HG03095 (cell line): ENCODE results near the gene COMMD9.
A peak's percentile ranks its signal among the peaks of the same experiment; 100 is the strongest.
"Not testable (repeated sequence)": the region's sequence is repeated elsewhere in the genome, so short reads cannot be mapped to it uniquely, and the experiment has no call there.

Experiments used
- ATAC-seq: cut with Tn5 transposase; IDR thresholded peaks from one replicate; pipeline ENCODE4 v1.9.1; 2021; ENCODE audit warnings: moderate library complexity; ENCODE audit not compliant: unreplicated experiment

Gene COMMD9

DNA sequence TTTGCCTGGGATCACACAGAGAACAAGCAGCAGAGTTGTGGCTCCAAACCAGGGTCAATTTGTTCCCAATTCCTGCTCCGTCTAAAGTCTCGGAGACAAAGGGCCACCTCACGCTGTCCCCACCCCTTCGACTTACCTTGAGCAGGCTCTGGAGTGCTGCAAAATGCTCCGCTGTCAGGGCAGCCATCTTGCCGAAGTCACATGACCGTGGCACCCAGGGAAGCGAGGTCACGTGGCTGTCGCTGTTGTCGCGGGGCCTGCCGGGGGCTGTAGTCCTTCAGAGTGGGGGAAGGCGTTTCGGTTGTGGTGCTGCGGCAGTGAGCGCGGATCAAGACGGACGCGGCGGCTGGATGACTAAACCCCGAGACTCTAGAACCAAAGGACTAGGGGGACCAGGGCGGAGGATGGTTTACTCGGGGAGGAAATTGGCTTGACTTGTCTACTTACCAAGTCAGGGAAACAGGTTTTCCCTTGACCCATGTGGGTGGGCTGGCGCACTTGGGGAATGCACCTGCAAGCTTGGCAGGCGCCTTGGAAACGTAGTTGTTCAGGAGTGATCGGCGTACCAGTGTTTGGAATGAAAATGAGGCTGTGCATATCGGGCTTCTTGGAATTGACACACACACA, at the start of gene COMMD9:
Gene COMMD9, minus strand, starts transcription at position 199 of the 627 bp plus-strand sequence. Its CDS starts 12 bp downstream, at position 187.
- peak; percentile 99 for ATAC-seq

DNA sequence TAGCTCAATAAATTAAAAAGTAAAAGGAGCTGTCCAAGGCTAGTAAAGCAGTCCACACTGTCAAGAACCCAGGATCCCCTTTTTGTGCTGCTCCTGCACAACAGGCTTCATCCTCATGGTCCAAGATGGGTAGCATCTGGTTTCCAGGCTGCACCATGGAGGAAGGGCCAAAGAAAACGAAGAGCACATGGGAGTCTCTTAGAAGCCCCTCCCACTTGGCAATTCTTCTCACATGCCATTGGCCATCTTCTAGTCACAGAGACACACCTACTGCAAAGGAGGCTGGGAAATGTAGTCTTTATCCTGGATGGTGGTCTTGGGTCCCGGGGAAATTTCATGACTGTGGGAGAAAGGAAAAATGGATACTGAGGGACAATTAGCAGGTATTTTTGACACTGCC, 44.7 kb upstream of the COMMD9 start:
- ATAC-seq: no peak

DNA sequence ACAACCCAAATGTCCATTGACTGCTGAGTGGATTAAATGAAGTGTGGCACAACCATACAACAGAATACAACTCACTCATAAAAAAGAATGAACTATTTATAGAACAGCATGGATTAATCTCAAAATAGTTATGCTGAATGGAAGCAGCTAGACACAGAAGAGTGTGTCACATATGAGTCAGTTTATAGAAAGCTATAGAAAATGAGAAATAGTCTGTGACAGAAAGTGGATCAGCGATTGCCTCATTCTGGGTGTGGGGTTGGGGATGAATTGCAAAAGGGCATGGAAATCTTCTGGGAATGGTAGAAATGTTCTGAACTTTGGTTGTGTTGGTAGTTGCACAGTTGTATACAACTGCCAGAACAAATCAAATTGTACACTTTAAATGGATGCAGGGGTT, 44.2 kb upstream of the COMMD9 start:
- no peak for ATAC-seq

DNA sequence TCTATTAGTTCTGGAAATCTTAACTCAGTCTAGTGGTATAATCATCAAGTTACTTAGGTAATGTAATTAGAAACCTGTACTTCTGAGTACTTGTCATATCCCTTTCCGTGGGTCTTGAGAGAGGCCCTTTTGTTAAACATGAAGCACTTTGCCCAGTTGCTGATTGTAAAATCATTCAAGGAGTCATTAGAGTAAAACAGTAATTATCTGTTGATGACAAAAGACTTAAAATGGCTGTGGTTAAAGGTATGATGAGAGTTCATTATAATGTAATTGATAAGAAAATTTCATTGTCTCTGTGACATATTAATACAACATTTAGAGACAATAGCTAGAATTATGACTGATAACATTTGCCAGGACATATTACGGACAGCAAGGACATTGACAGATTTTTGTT, 41.2 kb upstream of the COMMD9 start:
- no peak for ATAC-seq

DNA sequence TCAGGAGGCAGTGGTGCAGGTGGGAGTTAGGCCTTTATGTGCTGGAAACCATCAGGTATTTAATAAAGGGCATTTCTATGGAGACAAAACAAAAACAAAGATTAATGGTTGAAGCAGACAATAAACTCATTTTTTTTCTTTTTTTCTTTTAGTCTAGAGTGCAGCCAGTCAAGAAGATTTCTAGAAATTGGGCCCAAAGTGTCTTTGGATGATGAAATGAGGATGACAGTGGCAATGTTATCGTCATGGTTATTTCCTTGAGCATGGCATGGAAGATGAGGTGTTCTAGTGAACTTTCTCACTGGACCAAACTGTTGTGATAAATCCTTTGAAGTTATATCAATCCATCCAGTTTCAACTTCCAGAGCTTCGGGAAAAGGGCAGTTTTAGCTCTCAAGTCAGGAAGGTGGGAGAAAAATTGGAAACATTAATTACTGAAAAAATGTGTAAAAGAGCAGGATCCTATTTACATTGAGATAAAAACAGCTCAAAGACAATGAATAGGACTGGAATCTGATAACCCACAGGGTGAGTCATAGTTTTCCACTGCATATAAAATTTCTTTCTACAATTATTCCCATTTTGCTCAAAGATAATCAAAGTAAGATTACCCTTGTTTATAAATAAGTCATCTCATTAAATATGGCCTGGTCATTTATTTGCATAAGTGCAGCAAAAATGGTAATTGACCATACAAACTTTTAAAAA, 39.9 kb upstream of the COMMD9 start:
- no peak for ATAC-seq

DNA sequence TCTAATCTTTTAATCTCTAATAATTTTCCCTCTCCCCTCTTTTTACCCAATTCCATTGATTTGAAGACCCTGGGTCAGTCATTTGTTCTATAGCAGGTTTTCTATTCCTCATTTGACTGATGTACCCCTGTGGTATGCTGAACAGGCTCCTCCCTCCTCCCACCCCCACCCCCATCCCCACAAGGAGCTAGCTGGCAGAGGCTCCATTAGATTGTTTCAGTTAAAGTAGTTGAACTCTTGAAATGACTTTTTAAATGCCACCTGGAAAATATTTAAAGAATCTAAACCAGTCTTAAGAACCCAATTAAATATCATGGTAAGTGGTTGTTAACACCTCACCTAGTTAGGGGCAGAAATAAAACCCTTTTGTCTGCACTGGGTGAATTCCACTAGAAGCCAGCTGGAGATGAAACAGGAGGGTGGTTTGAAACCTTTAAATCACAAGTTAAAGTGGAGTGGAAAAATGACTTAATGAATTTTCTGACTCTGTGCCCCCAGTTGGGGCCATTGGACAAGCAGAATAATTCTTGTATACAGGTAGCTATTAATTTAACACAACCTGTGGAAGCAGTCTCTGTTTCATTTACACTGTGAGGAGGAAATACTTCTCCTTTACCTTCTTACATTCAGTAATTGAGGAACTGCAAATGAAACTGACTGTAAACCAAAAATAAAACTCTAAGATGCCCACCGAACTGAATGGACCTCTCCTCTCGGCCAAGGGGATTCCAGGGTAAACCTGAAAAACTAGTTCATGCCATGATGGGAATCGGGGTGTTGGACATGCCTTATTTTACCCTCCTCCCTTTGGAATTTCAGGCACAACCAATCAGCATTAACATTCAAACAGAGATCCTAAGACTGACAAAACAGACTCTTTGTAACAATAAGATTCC, 37.5 kb upstream of the COMMD9 start:
- peak; percentile 60 for ATAC-seq

DNA sequence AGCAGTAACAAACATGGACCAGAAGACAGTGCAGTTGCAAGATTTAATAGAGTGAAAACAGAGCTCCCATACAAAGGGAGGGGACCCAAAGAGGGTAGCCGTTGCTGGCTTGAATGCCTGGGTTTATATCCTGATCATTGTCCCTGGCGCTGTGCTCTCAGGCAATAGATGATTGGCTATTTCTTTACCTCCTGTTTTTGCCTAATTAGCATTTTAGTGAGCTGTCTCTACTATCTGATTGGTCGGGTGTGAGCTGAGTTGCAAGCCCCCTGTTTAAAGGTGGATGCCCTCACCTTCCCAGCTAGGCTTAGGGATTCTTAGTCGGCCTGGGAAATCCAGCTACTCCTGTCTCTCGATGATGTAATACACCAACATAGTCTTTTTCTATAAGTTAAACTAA, 36.2 kb upstream of the COMMD9 start:
- ATAC-seq: not testable (repeated sequence)

DNA sequence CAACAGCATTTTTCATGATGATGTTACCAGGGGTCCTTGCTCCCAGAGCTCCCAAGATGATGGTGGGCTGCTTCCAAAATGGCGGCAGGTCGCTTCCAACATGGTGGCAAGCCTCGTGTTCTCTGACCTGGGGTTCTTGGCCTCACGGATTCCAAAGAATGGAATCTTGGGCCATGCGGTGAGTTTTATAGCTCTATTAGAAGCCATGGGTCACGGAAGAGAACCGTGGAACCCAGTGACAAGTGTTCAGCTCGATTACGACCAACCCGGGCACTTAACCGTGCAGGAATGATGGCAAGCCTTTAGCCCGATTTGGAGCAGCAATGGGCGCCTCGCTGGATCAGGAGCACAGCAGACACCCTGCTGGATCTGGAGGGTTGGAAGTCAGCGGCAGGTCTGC, 35.7 kb upstream of the COMMD9 start:
- ATAC-seq: not testable (repeated sequence)

DNA sequence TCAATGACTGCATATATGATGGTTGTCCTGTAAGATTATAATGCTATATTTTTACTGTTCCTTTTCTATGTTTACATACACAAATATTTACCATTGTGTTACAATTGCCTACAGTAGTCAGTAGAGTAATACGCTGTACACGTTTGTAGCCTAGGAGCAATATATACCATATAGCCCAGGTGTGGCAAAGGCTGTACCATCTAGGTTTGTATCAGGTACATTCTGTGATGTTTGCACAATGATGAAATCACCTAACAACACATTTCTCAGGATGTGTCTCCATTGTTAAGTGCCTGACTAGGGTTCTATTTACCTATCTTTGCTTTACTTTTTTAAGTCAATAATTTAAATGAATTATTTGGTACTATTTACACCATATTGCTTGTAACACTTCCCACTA, 28.8 kb upstream of the COMMD9 start:
- ATAC-seq: no peak

DNA sequence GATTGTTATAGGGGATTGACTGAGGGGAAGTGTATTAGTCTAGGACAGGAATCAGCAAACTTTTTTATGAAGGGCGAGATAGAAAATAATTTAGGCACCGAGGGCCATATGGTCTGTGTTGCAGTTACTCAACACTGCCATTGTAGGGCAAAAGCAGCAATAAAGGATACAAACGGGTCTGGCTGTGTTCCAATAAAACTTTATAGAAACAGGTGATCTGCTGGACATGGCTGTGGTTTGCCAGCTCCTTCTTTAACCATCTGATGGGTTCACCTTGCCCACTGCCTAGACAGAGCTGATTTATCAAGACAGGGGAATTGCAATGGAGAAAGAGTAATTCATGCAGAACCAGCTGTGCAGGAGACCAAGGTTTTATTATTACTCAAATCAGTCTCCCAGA, 26.8 kb upstream of the COMMD9 start:
- ATAC-seq: no peak

DNA sequence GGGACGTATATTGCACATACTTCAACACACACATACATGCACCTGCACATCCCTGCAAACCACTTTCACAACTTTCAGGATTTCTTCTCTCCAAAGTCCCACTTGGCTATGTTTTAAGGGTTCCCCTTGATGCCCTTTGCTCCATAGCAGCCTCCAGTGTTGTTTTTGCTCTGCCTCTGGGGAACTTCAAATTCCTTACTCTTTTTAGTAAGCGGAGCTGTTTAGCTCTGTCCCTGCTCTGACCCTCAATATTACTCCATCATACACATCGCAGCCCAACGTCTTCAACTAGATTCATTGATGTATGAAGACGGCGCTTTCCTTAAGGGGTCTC, 25.2 kb upstream of the COMMD9 start:
- ATAC-seq: no peak

DNA sequence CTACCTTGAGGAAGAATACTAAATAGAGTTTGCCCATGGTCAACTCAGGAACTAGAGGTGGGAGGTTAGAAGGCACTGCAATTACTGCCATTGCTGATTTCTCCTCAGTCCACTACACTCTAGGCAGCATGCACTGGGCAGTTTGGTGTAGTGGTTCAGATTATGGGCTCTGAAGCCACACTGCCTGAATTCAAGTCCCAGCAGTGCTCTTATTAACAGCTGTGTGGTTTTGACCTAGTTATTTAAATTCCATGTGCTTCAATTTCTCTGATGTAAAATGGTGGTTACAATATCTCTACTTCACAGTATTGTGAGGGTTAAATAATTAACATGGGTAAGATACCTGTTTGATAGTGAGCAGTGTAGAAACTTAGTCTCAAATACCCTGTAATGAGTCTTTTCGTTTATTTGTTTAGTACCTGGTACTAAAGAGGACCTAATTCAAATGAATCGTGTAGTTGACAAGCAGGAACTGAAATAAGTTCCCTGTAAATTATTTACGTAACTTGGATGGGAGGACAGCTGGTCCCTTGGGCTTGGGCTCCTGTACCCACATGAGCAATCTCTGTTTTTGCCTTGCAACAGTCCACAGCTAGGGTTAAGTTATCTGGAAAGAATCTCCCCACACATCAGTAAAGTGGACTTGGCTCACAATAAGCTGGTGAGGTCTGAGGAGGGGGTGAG, 24.7 kb upstream of the COMMD9 start:
- peak; percentile 70 for ATAC-seq

DNA sequence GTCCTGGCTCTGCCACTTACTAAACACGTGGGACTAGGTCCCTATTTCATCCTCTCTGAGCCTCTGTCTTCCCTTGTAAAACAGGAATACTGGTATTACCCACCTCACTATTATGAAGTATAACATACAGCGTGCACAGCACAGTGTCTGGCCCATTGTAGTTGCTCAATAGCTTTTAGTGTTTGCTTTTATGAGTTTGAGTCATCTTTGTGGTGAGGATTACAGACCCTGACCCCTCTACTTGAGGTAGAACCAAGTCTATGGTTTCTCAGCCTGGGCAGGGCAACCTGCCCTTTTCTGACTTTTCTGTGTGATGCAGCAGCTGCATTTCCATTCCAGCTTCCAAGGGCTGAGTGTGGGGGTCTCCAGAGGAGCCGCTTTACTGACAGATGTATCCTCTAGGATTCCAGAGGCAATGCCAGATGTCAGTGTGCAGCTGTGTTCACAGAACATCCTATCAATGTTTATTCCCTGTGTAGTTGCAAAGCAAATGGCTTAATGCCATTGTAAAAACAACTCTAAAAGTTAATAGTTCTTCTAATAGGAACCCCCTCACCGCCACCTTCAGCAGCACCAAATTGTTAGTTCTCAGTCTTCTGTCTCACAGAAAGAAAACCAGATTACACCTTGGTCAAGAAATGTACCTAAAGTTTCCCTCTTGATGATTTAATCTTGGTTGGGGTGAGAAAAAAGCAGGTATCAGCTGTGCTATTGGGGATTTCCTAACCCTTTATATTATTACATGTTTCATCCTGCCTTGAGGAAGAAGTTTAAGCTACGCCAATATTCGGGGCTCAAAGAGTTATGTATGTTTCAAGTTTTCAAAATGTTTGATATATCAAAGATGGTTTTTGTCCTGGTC, 23.6 kb upstream of the COMMD9 start:
- ATAC-seq: no peak

DNA sequence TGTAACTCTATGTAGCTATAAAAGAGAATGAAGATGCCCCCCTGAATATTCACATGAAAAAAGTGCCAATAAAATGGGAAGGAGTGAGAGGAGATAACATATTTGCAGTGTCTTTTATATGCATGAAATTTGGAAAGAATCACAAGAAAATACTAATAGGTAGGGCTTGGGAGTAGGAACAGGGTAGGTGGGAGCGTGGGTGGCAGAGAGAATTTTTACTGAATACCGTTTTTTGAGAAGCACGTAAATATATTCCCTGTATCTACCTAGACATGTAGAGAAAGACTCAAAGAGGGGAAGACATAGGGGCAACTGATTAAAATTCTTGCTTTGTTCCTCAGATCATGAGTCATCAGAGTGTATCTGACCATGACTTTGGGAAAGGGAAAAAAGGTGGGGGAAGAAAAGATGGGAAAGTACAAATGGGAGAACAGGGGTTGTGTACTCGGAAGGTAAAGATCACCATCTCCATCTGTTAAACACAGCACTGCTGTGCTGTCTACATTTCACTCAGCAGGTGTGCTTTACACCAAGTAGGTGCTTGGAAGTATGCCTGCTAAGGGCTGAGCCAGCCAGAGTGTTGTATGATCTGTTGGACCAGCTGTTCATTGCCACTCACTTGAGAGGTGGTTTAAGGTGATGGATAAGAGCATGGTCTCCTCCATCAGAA, 22.8 kb upstream of the COMMD9 start:
- no peak for ATAC-seq

DNA sequence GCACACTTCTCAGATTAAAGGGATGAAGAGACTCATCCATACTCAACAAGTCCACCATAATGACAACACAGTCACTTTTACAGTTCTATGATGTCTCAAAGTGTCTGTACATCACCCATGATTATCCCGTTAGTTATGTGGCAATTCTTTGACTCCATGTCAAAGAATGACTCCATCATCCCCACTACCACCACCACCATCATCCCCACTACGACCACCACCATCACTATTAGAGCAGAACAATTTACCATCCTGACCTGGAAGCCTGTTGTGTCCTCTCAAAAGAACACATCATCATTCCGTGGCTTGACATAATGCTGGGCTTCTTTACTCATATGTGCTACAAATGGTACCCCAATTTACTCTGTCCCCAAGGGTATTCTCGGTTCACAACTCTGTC, 20.6 kb upstream of the COMMD9 start:
- no peak for ATAC-seq

DNA sequence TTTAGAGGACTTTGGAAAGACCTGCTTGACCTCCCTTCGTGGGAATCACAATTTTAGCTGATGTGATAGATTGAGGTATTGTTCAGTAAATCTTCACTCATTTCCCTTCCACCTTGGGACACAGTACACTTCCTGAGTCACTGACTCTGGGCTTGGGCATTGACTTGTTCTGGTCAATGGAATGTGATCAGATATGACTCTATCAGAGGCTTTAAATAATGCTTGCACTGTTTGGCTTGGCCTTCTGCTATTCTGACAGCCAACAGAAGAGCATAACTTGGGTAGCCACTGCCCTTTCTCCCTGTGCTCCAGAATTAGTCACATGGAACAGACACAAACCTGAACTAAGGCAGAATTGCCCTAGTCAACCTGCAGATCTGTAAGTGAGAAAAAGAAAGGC, 19.4 kb upstream of the COMMD9 start:
- no peak for ATAC-seq

DNA sequence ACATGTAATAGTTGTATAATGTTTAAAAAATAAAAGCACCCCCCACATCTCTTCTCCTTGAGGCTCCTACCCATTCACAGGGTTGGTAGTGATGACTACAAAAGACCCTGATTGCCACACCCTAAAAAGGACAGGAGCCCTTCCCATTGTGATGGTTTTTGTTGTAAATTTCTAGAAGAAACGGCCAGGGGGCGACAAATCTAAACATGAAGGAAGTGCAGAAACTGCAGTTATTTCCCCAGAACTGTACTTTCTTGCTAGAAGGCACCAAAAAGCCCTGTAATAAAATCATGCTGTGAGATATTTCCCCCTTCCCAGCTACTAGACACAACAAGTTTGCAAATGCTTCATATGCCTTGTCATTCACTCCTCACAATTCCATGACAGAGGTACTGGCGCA, 17.7 kb upstream of the COMMD9 start:
- ATAC-seq: no peak

DNA sequence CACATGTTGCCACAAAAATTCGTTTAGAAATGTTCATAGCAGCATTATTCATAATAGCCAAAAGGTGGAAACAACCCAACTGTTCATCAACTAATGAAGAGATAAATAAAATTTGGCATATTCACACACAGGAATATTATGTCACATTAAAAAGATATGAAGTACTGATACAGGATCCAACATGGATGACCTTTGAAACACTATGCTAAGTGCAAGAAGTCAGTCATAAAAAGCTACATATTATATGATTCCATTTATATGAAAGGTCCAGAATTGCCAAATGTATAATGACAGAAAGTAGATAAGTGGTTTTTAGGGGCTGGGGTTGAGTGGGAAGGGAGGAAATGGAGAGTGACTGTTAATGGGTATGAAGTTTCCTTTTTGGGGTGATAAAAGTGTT, 15.8 kb upstream of the COMMD9 start:
- no peak for ATAC-seq

DNA sequence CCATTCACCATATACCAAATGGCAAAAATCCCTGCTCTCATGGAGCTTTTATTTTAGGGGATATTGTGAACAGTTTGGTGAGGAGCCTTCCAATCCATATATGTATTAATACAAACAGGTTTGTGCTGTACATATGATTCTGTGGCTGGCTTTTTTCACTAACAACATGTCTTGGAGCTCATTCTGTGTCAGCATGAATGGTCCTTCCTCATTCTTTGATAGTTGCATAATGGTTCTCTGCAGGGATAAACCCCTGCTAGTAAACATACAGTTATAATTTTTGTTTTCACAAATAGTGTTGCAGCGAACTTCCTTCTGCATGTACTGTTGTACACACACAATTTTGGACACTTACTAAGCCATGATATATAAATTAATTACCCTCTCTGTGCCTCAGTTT, 15.1 kb upstream of the COMMD9 start:
- ATAC-seq: no peak

DNA sequence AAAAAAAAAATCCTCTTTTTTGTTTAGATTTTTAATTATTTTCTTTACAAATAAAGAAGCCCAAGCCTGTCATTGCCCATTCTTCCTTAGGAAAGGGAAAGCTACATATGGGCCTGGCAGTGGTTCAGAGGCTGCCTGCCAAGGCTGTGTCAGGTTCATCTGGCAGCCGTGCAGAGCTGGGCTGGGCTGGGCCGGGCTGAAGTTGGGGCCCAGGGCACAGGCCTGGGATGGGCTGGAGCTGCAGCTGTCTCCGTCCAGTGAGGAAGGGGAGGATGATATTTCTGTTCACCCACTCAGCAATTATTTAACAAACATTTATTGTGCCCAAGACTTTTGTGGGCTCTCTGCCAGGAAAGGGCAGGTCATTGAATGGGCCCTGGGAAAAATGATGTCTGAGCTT, 11.4 kb upstream of the COMMD9 start:
- ATAC-seq: no peak
